HEK293 (cell line): ENCODE results near the gene TAF5L.

Experiments used
- CTCF ChIA-PET: fragments of 350-600 bp; formaldehyde crosslinking; extraction: SDS; loops from one replicate; lab custom pipeline; 2021; ENCODE audit warnings: antibody characterized with exemption; lab: Yijun Ruan, JAX
- POLR2A ChIA-PET: fragments of 300-600 bp; formaldehyde crosslinking; extraction: SDS; loops from one replicate; lab custom pipeline; 2020; ENCODE audit warnings: antibody characterized with exemption, inconsistent platforms; lab: Yijun Ruan, JAX
- H3K27ac ChIP-seq: fragments of 200-500 bp; sonication (Bioruptor generic); 2 replicates; pipeline ENCODE4 v1.5.1; 2014; ENCODE audit warnings: low read depth, low read length, control low read depth, inconsistent platforms; ENCODE audit errors: extremely low read depth
- H3K36me3 ChIP-seq, 2 experiments: fragments of 200-500 bp in 1 of 2; sonication (Bioruptor generic) in 1 of 2; 1 replicate in 1 of 2; 2 replicates in 1 of 2; pipeline ENCODE4 v1.5.1; 2014 to 2017; ENCODE audit warnings: inconsistent platforms in 2 of 2, low read length in 2 of 2; ENCODE audit not compliant: control insufficient read depth in 2 of 2, insufficient read depth in 1 of 2
- H3K4me1 ChIP-seq: fragments of 200-500 bp; sonication (Bioruptor generic); 2 replicates; pipeline ENCODE4 v1.5.1; 2014; ENCODE audit warnings: mild to moderate bottlenecking, low read length, inconsistent platforms; ENCODE audit not compliant: control insufficient read depth, insufficient read depth
- H3K4me3 ChIP-seq: 2 replicates; pipeline ENCODE4 v1.5.1; 2011; ENCODE audit warnings: low read depth, mild to moderate bottlenecking, control low read depth, low read length, moderate library complexity
- H3K9me3 ChIP-seq: fragments of 200-500 bp; sonication (Bioruptor generic); 2 replicates; pipeline ENCODE4 v1.5.1; 2014; ENCODE audit warnings: low read depth, low read length, inconsistent platforms; ENCODE audit not compliant: control insufficient read depth, insufficient read depth
- GLI4 ChIP-seq: fragments of 450-650 bp; formaldehyde crosslinking; IDR thresholded peaks from 2 replicates; pipeline ENCODE4 v1.5.1; 2016; ENCODE audit warnings: missing biosample characterization, missing genetic modification characterization
- KLF10 ChIP-seq: fragments of 450-650 bp; IDR thresholded peaks from 2 replicates; pipeline ENCODE4 v1.5.1; 2018; ENCODE audit warnings: missing biosample characterization, mild to moderate bottlenecking, missing genetic modification characterization
- PBX3 ChIP-seq: sonication (generic); formaldehyde crosslinking; IDR thresholded peaks from 2 replicates; pipeline ENCODE4 v1.8.1; 2022; ENCODE audit warnings: mild to moderate bottlenecking, moderate library complexity, missing genetic modification reagents
- PRDM4 ChIP-seq: fragments of 450-650 bp; formaldehyde crosslinking; IDR thresholded peaks from 2 replicates; pipeline ENCODE4 v1.5.1; 2017; ENCODE audit warnings: missing biosample characterization, missing genetic modification characterization
- TRIM28 ChIP-seq: IDR thresholded peaks from 2 replicates; pipeline ENCODE4 v1.6.1; 2011; ENCODE audit warnings: low read length, control low read depth, borderline replicate concordance
- ZBTB10 ChIP-seq: fragments of 450-650 bp; formaldehyde crosslinking; IDR thresholded peaks from 2 replicates; pipeline ENCODE4 v1.5.1; 2016; ENCODE audit warnings: missing biosample characterization, missing genetic modification characterization
- ZBTB7A ChIP-seq: fragments of 450-650 bp; formaldehyde crosslinking; IDR thresholded peaks from 2 replicates; pipeline ENCODE4 v1.5.1; 2016; ENCODE audit warnings: low read depth, missing biosample characterization, missing genetic modification characterization
- ZEB2 ChIP-seq: fragments of 450-650 bp; formaldehyde crosslinking; IDR thresholded peaks from 2 replicates; pipeline ENCODE4 v1.5.1; 2016; ENCODE audit warnings: missing biosample characterization, missing genetic modification characterization
- ZFHX2 ChIP-seq: fragments of 450-650 bp; formaldehyde crosslinking; conservative IDR thresholded peaks from 2 replicates; pipeline ENCODE4 v1.5.1; 2016; ENCODE audit warnings: missing biosample characterization, missing genetic modification characterization
- ZFP41 ChIP-seq: fragments of 450-650 bp; formaldehyde crosslinking; IDR thresholded peaks from 2 replicates; pipeline ENCODE4 v1.5.1; 2016; ENCODE audit warnings: missing biosample characterization, missing genetic modification characterization, borderline replicate concordance
- ZNF121 ChIP-seq: fragments of 450-650 bp; formaldehyde crosslinking; IDR thresholded peaks from 2 replicates; pipeline ENCODE4 v1.5.1; 2016; ENCODE audit warnings: missing biosample characterization, missing genetic modification characterization
- ZNF132 ChIP-seq: fragments of 450-650 bp; formaldehyde crosslinking; IDR thresholded peaks from 2 replicates; pipeline ENCODE4 v1.5.1; 2017; ENCODE audit warnings: missing biosample characterization, missing genetic modification characterization, borderline replicate concordance
- ZNF138 ChIP-seq: fragments of 450-650 bp; formaldehyde crosslinking; IDR thresholded peaks from 2 replicates; pipeline ENCODE4 v1.5.1; 2016; ENCODE audit warnings: missing biosample characterization, missing genetic modification characterization, borderline replicate concordance
- ZNF140 ChIP-seq: fragments of 450-650 bp; formaldehyde crosslinking; IDR thresholded peaks from 2 replicates; pipeline ENCODE4 v1.5.1; 2016; ENCODE audit warnings: missing biosample characterization, missing genetic modification characterization
- ZNF16 ChIP-seq: fragments of 450-650 bp; formaldehyde crosslinking; IDR thresholded peaks from 2 replicates; pipeline ENCODE4 v1.5.1; 2016; ENCODE audit warnings: low read depth, missing biosample characterization, missing genetic modification characterization
- ZNF184 ChIP-seq: fragments of 450-650 bp; IDR thresholded peaks from 2 replicates; pipeline ENCODE4 v1.5.1; 2018; ENCODE audit warnings: missing biosample characterization, mild to moderate bottlenecking, missing genetic modification characterization
- ZNF239 ChIP-seq: fragments of 450-650 bp; formaldehyde crosslinking; IDR thresholded peaks from 2 replicates; pipeline ENCODE4 v1.5.1; 2016; ENCODE audit warnings: missing biosample characterization, missing genetic modification characterization
- ZNF302 ChIP-seq: fragments of 450-650 bp; formaldehyde crosslinking; IDR thresholded peaks from 2 replicates; pipeline ENCODE4 v1.5.1; 2016; ENCODE audit warnings: missing biosample characterization, missing genetic modification characterization, low read depth
- ZNF311 ChIP-seq: fragments of 450-650 bp; formaldehyde crosslinking; IDR thresholded peaks from 2 replicates; pipeline ENCODE4 v1.5.1; 2017; ENCODE audit warnings: missing biosample characterization, missing genetic modification characterization, borderline replicate concordance
- ZNF335 ChIP-seq: fragments of 450-650 bp; formaldehyde crosslinking; conservative IDR thresholded peaks from 2 replicates; pipeline ENCODE4 v1.5.1; 2016; ENCODE audit warnings: missing biosample characterization, missing genetic modification characterization
- ZNF488 ChIP-seq: fragments of 450-650 bp; formaldehyde crosslinking; IDR thresholded peaks from 2 replicates; pipeline ENCODE4 v1.5.1; 2016; ENCODE audit warnings: missing biosample characterization, missing genetic modification characterization
- ZNF514 ChIP-seq: fragments of 450-650 bp; formaldehyde crosslinking; IDR thresholded peaks from 2 replicates; pipeline ENCODE4 v1.5.1; 2016; ENCODE audit warnings: missing biosample characterization, missing genetic modification characterization
- ZNF521 ChIP-seq: fragments of 450-650 bp; formaldehyde crosslinking; IDR thresholded peaks from 2 replicates; pipeline ENCODE4 v1.5.1; 2017; ENCODE audit warnings: missing biosample characterization, mild to moderate bottlenecking, missing genetic modification characterization
- ZNF548 ChIP-seq: fragments of 450-650 bp; formaldehyde crosslinking; IDR thresholded peaks from 2 replicates; pipeline ENCODE4 v1.5.1; 2016; ENCODE audit warnings: missing biosample characterization, missing genetic modification characterization
- ZNF585B ChIP-seq: fragments of 450-650 bp; formaldehyde crosslinking; IDR thresholded peaks from 2 replicates; pipeline ENCODE4 v1.5.1; 2016; ENCODE audit warnings: missing biosample characterization, missing genetic modification characterization
- ZNF639 ChIP-seq: fragments of 450-650 bp; formaldehyde crosslinking; IDR thresholded peaks from 2 replicates; pipeline ENCODE4 v1.5.1; 2016; ENCODE audit warnings: missing biosample characterization, missing genetic modification characterization
- ZNF776 ChIP-seq: fragments of 450-650 bp; formaldehyde crosslinking; IDR thresholded peaks from 2 replicates; pipeline ENCODE4 v1.5.0; 2017; ENCODE audit warnings: missing biosample characterization, missing genetic modification characterization, borderline replicate concordance
- ZSCAN4 ChIP-seq: fragments of 450-650 bp; formaldehyde crosslinking; IDR thresholded peaks from 2 replicates; pipeline ENCODE4 v1.5.1; 2017; ENCODE audit warnings: missing biosample characterization, missing genetic modification characterization

TAF5L gene

GRCh38 chr1:229614701-229615100 is 11.2 kb downstream of the TAF5L start (continued):
- no peak for TF ChIP-seq ZBTB10 (tag by site-specific recombination)
- TF ChIP-seq ZFP41 = no peak
- TF ChIP-seq ZNF140 (tag by site-specific recombination) = no peak
- TF ChIP-seq GLI4 (tag by site-specific recombination) = no peak
- no peak for TF ChIP-seq PBX3 (CRISPR knock-in tag)
- TF ChIP-seq ZNF776 (tag by site-specific recombination) = no peak
- TF ChIP-seq TRIM28 = no peak
- no peak for TF ChIP-seq ZNF16 (tag by site-specific recombination)
- TF ChIP-seq ZNF514 = no peak
- TF ChIP-seq ZNF639 (tag by site-specific recombination) = no peak
- no peak for TF ChIP-seq ZFHX2 (tag by site-specific recombination)
- no peak for TF ChIP-seq ZNF138 (tag by site-specific recombination)

- no peaks in the 10 kb centered on the region for H3K9me3 ChIP-seq
- CTCF ChIA-PET = no interaction called here
- POLR2A ChIA-PET = no interaction called here
- H3K4me3 ChIP-seq = no peak overlapping the region
- H3K4me1 ChIP-seq = no peaks in the 10 kb centered on the region
- H3K27ac ChIP-seq = no peak overlapping the region
- H3K36me3 ChIP-seq = peaks cover 29 to 55% of the 10 kb centered on the region in 2 experiments
- TF ChIP-seq ZNF132 (no peak), ZNF548 (tag by site-specific recombination) (no peak), ZNF121 (tag by site-specific recombination) (no peak), ZNF521 (tag by site-specific recombination) (no peak), ZNF488 (no peak), ZBTB7A (no peak), TRIM28 (no peak), KLF10 (tag by site-specific recombination) (no peak), ZEB2 (tag by site-specific recombination) (no peak), ZSCAN4 (tag by site-specific recombination) (no peak), ZNF184 (tag by site-specific recombination) (no peak), ZNF585B (tag by site-specific recombination) (no peak), ZNF302 (tag by site-specific recombination) (no peak), ZNF239 (no peak), ZNF335 (tag by site-specific recombination) (no peak), ZNF138 (tag by site-specific recombination) (no peak), ZNF311 (tag by site-specific recombination) (no peak), PRDM4 (tag by site-specific recombination) (no peak)
These were observed 12.0 kb downstream of the TAF5L start for GRCh38 chr1:229613938-229614337.
